ENCODE results near the gene SDF4.
A peak's percentile ranks its signal among the peaks of the same experiment; 100 is the strongest.

Gene SDF4

GRCh38 chr1:1210726-1211540 lies 20.9 kb downstream of the SDF4 start:
- DNase-seq: no peak

- no peak for DNase-seq
These were observed 22.9 kb downstream of the SDF4 start for GRCh38 chr1:1208713-1209433.

GRCh38 chr1:1207571-1207892 lies 24.3 kb downstream of the SDF4 start:
- DNase-seq: no peak

GRCh38 chr1:1206966-1207531 lies 24.8 kb downstream of the SDF4 start:
- no peak for DNase-seq

- no peak for DNase-seq
These were observed 25.3 kb downstream of the SDF4 start, which contains the start of gene TNFRSF18 for GRCh38 chr1:1206376-1206965. Gene TNFRSF18, minus strand, starts transcription at chr1:1206592. Its CDS starts 21 bp downstream, at chr1:1206571.

GRCh38 chr1:1205769-1206375 lies 25.9 kb downstream of the SDF4 start:
- DNase-seq: no peak

- DNase-seq: no peak
These were observed 26.6 kb downstream of the SDF4 start for GRCh38 chr1:1204998-1205768.

GRCh38 chr1:1204425-1204920 lies 27.3 kb downstream of the SDF4 start:
- no peak for DNase-seq

GRCh38 chr1:1203561-1204424 lies 28.0 kb downstream of the SDF4 start:
- DNase-seq: no peak

GRCh38 chr1:1202831-1203560 lies 28.8 kb downstream of the SDF4 start:
- no peak for DNase-seq

- peak; percentile 27 for DNase-seq
These were observed 30.7 kb downstream of the SDF4 start for GRCh38 chr1:1200876-1201810.

- DNase-seq: no peak
These were observed 31.6 kb downstream of the SDF4 start for GRCh38 chr1:1199961-1200875.

GRCh38 chr1:1199141-1199960 lies 32.5 kb downstream of the SDF4 start:
- no peak for DNase-seq

GRCh38 chr1:1198423-1199140 lies 33.2 kb downstream of the SDF4 start:
- DNase-seq: no peak

- DNase-seq: no peak
These were observed 34.0 kb downstream of the SDF4 start for GRCh38 chr1:1197551-1198422.

- no peak for DNase-seq
These were observed 34.7 kb downstream of the SDF4 start for GRCh38 chr1:1197188-1197500.
